BE2C (cell line): ENCODE measurements around the gene PCNX1.

Experiments used
- DNase-seq: peaks from one replicate; pipeline ENCODE4 v3.0.0-alpha.2; 2020
- H3K27me3 ChIP-seq: fragments of 250-450 bp; sonication (Bioruptor Pico); 2 replicates; pipeline ENCODE4 v1.5.1; 2020; ENCODE audit warnings: mild to moderate bottlenecking
- H3K36me3 ChIP-seq: fragments of 250-450 bp; sonication (Bioruptor Pico); 2 replicates; pipeline ENCODE4 v1.5.1; 2020; ENCODE audit warnings: mild to moderate bottlenecking
- H3K4me1 ChIP-seq: fragments of 250-450 bp; sonication (Bioruptor Pico); 2 replicates; pipeline ENCODE4 v1.5.1; 2020
- H3K4me3 ChIP-seq: 2 replicates; pipeline ENCODE4 v1.5.1; 2011; ENCODE audit warnings: low read depth, low read length
- H3K9me3 ChIP-seq: fragments of 250-450 bp; sonication (Bioruptor Pico); 2 replicates; pipeline ENCODE4 v1.5.1; 2020
- TF ChIP-seq, protein P1 (sequence below): IDR thresholded peaks from 2 replicates; pipeline ENCODE4 v1.5.1; 2012; ENCODE audit warnings: mild to moderate bottlenecking, low read depth, low read length

PCNX1 gene

DNA sequence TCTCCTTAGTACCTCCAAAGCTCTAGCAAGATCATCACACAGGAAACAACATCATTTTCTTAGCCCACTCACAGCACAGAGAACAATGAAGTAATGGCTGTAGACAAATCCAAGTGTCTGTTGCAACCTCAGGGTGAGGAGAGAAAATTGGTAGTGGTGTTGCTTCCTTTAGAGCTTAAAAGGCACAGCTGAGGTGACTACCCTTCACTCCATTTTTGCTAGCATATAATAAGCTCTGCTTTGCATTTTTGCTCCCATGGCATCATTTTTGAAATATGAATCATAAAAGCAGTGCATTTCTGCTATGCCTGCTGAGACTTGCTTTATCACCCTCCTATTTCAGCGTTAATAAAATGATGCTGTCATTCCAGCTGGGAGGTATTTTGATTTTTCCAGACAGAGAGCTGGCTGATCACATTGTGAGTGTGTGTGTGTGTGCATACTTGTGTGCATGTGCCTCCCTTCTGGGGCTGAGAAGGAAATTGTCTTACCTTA is 18.5 kb upstream of the PCNX1 start:
- no peaks in the 10 kb centered on the region; the same call in 1 of the 2 replicates for H3K27me3 ChIP-seq
- H3K4me3 ChIP-seq, result no peak overlapping the region
- no peaks in the 10 kb centered on the region for H3K9me3 ChIP-seq
- no peaks in the 10 kb centered on the region for H3K36me3 ChIP-seq
- H3K4me1 ChIP-seq, result peaks cover 2% of the 10 kb centered on the region
- DNase-seq, result no peak
- TF ChIP-seq, protein P1, sequence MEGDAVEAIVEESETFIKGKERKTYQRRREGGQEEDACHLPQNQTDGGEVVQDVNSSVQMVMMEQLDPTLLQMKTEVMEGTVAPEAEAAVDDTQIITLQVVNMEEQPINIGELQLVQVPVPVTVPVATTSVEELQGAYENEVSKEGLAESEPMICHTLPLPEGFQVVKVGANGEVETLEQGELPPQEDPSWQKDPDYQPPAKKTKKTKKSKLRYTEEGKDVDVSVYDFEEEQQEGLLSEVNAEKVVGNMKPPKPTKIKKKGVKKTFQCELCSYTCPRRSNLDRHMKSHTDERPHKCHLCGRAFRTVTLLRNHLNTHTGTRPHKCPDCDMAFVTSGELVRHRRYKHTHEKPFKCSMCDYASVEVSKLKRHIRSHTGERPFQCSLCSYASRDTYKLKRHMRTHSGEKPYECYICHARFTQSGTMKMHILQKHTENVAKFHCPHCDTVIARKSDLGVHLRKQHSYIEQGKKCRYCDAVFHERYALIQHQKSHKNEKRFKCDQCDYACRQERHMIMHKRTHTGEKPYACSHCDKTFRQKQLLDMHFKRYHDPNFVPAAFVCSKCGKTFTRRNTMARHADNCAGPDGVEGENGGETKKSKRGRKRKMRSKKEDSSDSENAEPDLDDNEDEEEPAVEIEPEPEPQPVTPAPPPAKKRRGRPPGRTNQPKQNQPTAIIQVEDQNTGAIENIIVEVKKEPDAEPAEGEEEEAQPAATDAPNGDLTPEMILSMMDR, result no peak

DNA sequence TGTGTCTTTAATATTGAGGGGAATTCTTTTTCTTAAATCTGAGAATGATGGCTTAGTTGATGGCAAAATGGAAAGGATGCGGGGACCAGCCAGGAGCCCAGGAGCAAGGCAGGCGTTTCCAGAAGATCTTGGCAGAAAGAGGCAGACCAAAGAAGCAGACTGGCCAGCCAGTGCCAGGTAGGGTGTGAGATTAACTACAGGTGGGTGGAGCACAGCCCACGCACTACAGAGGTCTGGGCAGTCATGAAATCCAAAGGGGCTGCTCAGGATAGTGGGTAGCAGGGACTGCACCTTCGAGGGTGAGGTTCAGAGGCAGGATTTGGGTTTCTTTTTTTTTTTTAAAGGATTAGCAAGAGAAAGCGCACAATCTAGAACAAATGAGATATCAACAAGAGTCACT is 17.7 kb upstream of the PCNX1 start:
- Histone ChIP-seq H3K4me1 (peaks cover 2% of the 10 kb centered on the region), H3K36me3 (no peaks in the 10 kb centered on the region), H3K4me3 (no peak overlapping the region), H3K9me3 (no peaks in the 10 kb centered on the region), H3K27me3 (no peaks in the 10 kb centered on the region; the same call in 1 of the 2 replicates)
- DNase-seq, result no peak
- TF ChIP-seq, protein P1, result no peak

DNA sequence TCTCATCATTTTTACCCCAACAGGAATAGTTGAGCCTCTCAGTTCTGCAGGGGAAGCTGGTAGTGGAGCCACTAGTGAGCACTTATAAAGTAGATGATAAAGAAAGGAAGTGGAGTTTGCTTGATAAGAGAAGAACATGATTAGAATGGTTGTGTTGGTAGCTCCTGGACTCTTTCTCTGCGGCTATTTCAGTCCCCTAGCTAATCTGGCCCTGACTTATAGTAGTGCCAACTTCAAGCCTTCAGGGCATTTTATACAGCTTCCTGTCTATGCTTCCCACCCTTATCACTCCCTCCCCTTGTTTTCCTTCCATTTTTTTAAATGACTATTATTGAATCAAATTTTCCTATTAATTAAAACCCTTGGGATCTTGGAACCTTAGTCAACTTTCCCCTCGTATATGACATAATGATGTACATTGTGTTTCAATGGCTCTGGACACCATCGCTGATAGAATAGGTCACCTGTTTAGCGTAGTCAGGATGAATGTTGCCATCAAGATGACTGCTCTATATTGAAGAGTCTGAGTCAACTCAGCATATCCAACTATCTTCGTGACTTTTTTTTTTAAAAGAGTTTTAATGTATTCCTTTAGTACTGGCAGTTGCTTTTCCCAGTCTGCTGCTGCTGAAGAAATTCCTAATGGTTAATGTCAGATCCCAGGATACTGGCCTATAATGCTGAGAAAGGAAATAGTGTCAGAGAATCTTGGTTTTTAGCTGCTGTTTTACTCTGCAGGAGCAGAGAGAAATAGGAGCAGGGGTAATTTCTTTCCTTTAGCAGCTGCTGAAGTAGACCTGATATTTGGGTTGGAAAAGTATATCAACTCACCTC is 16.2 kb upstream of the PCNX1 start:
- Histone ChIP-seq H3K4me3 (no peak overlapping the region), H3K36me3 (no peaks in the 10 kb centered on the region), H3K9me3 (no peaks in the 10 kb centered on the region), H3K4me1 (no peaks in the 10 kb centered on the region; the same call in none of the 2 replicates), H3K27me3 (no peaks in the 10 kb centered on the region; the same call in 1 of the 2 replicates)
- TF ChIP-seq, protein P1, result no peak
- DNase-seq, result peak; percentile 22

DNA sequence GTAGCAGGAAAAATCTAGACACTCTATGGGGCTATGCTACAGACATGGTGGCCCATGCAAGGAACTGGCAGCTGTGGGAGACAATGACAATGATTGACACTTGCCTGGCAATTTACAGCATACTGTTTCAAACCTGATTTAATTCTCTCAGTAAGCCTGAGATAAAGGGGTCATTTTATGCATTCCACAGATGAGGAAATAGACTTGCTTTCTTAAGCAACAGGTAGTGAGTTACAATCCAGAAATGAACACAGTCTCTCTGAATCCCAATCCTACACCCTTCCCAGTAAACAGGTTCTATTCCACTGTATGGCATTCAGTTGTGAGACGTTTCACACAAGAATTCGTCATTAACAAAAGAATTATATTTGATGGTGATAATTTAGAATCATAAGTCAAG is 15.5 kb upstream of the PCNX1 start:
- TF ChIP-seq, protein P1, result no peak
- Histone ChIP-seq H3K9me3 (no peaks in the 10 kb centered on the region), H3K4me3 (no peak overlapping the region), H3K36me3 (no peaks in the 10 kb centered on the region), H3K4me1 (no peaks in the 10 kb centered on the region; the same call in none of the 2 replicates), H3K27me3 (no peaks in the 10 kb centered on the region; the same call in 1 of the 2 replicates)
- no peak for DNase-seq

DNA sequence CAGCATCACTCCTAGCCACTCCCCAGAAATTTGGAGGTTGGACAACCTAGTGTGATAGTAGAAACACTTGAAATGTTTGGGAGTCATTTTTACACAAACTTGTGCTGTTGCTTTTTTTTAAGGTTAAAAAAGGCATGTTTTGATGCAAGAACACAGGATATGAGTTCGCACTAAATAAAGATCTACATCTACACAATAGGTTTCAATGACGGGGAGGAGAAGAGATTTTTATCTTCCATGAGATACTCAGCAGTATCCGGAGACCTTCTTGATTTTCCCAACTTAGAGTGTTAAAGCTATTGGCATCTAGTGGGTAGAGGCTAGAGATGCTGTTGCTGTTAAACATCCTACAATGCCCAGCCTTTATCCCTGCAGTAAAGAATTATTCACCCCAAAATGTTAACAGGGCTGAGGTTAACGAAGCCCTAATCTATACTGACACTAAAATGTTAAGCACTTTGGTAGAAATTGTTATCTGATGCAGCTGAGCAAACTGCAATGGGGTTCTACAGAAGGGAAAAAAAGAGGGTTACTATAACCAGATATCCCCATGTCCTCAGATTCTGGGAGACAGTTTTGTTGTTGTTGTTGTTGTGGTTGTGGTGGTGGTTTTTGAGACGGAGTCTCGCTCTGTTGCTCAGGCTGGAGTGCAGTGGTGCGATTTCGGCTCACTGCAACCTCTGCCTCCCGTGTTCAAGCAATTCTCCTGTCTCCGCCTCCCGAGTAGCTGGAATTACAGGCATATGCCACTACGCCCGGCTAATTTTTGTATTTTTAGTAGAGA is 14.0 kb upstream of the PCNX1 start:
- Histone ChIP-seq H3K9me3 (no peaks in the 10 kb centered on the region), H3K4me3 (no peak overlapping the region), H3K4me1 (no peaks in the 10 kb centered on the region; the same call in none of the 2 replicates), H3K36me3 (no peaks in the 10 kb centered on the region), H3K27me3 (no peaks in the 10 kb centered on the region; the same call in 1 of the 2 replicates)
- no peak for DNase-seq
- TF ChIP-seq, protein P1, result no peak
